GM19193 (cell line): ENCODE results near the gene COL15A1.

Source experiments
- POLR2A ChIP-seq: IDR thresholded peaks from 4 replicates; pipeline ENCODE4 v1.6.1; 2011; ENCODE audit not compliant: insufficient read depth, insufficient read length; ENCODE audit errors: extremely low read depth

The COL15A1 gene

GRCh38 chr9:99069546-99069945 lies 125.8 kb downstream of the COL15A1 start:
- TF ChIP-seq POLR2A: no peak

- no peak for TF ChIP-seq POLR2A
Measured at GRCh38 chr9:99070681-99071080, 127.0 kb downstream of the COL15A1 start.

- no peak for TF ChIP-seq POLR2A
Measured at GRCh38 chr9:99071313-99072039, 127.8 kb downstream of the COL15A1 start.

- TF ChIP-seq POLR2A: no peak
Measured at GRCh38 chr9:99072040-99072394, 128.3 kb downstream of the COL15A1 start.

- no peak for TF ChIP-seq POLR2A
Measured at GRCh38 chr9:99073347-99073746, 129.6 kb downstream of the COL15A1 start.

- no peak for TF ChIP-seq POLR2A
Measured at GRCh38 chr9:99073985-99074901, 130.5 kb downstream of the COL15A1 start.

- TF ChIP-seq POLR2A: no peak
Measured at GRCh38 chr9:99074902-99075245, 131.2 kb downstream of the COL15A1 start.

- TF ChIP-seq POLR2A: no peak
Measured at GRCh38 chr9:99075246-99075912, 131.7 kb downstream of the COL15A1 start.

- TF ChIP-seq POLR2A: no peak
Measured at GRCh38 chr9:99076030-99076429, 132.3 kb downstream of the COL15A1 start.

GRCh38 chr9:99076483-99077171 lies 132.9 kb downstream of the COL15A1 start:
- TF ChIP-seq POLR2A: no peak

GRCh38 chr9:99078717-99079116 lies 135.0 kb downstream of the COL15A1 start:
- TF ChIP-seq POLR2A: no peak

GRCh38 chr9:99079542-99079941 lies 135.8 kb downstream of the COL15A1 start:
- TF ChIP-seq POLR2A: no peak

GRCh38 chr9:99083051-99083450 lies 139.3 kb downstream of the COL15A1 start:
- no peak for TF ChIP-seq POLR2A

- TF ChIP-seq POLR2A: no peak
Measured at GRCh38 chr9:99085949-99086948, 142.5 kb downstream of the COL15A1 start.
